GM12878 (cell line): ENCODE results near the gene CHST2. TPM values are rescaled to one million over a fixed set of nuclear protein-coding genes. Genes with fewer than 3 reads are reported as not detected.

Experiments used
- ASH2L ChIP-seq: fragments of 300-600, 200-600 bp; sonication (generic); IDR thresholded peaks from 2 replicates; pipeline ENCODE4 v1.6.1; 2017; ENCODE audit warnings: low read depth, mild to moderate bottlenecking, borderline replicate concordance
- BCL11A ChIP-seq: IDR thresholded peaks from 2 replicates; pipeline ENCODE4 v1.6.1; 2011; ENCODE audit warnings: low read depth, low read length
- CHD1 ChIP-seq: IDR thresholded peaks from 2 replicates; pipeline ENCODE4 v1.6.1; 2012; ENCODE audit warnings: low read depth, low read length, improper control_type of control experiment
- E2F4 ChIP-seq: IDR thresholded peaks from 2 replicates; pipeline ENCODE4 v1.6.1; 2012; ENCODE audit warnings: low read depth, low read length, improper control_type of control experiment
- EED ChIP-seq: sonication (generic); IDR thresholded peaks from 2 replicates; pipeline ENCODE4 v1.6.1; 2016; ENCODE audit warnings: antibody characterized with exemption, low read depth
- ETV6 ChIP-seq, 2 experiments: fragments of 450-650 bp in 1 of 2; IDR thresholded peaks in 1 of 2; conservative IDR thresholded peaks in 1 of 2; 2 replicates each; pipeline ENCODE4 v1.6.1; 2014; ENCODE audit warnings: antibody characterized with exemption in 1 of 2, borderline replicate concordance in 1 of 2, low read depth in 1 of 2, mild to moderate bottlenecking in 1 of 2, moderate library complexity in 1 of 2
- HCFC1 ChIP-seq: fragments of 150-350 bp; IDR thresholded peaks from 2 replicates; pipeline ENCODE4 v1.6.1; 2014; ENCODE audit warnings: low read length
- IKZF2 ChIP-seq, 2 experiments: fragments of 450-650 bp; IDR thresholded peaks; 2 replicates each; pipeline ENCODE4 v1.6.1; 2017; ENCODE audit warnings: mild to moderate bottlenecking in 2 of 2, moderate library complexity in 2 of 2
- IRF4 ChIP-seq: IDR thresholded peaks from 2 replicates; pipeline ENCODE4 v1.6.1; 2011; ENCODE audit warnings: low read depth, low read length
- JUNB ChIP-seq: IDR thresholded peaks from 2 replicates; pipeline ENCODE4 v1.6.1; 2016; ENCODE audit warnings: antibody characterized with exemption, mild to moderate bottlenecking
- KAT2A ChIP-seq: conservative IDR thresholded peaks from 2 replicates; pipeline ENCODE4 v1.6.1; 2011; ENCODE audit warnings: low read depth, low read length; ENCODE audit not compliant: control insufficient read depth
- MTA3 ChIP-seq: IDR thresholded peaks from 2 replicates; pipeline ENCODE4 v1.6.1; 2012; ENCODE audit warnings: low read length, inconsistent platforms, borderline replicate concordance
- MXI1 ChIP-seq: fragments of 150-350 bp; IDR thresholded peaks from 2 replicates; pipeline ENCODE4 v1.6.1; 2011; ENCODE audit warnings: low read depth, mild to moderate bottlenecking, inconsistent platforms, low read length, improper control_type of control experiment
- NFYA ChIP-seq: IDR thresholded peaks from 2 replicates; pipeline ENCODE4 v1.6.1; 2011; ENCODE audit warnings: low read depth, mild to moderate bottlenecking, low read length, improper control_type of control experiment, borderline replicate concordance
- PAX5 ChIP-seq: IDR thresholded peaks from 2 replicates; pipeline ENCODE4 v1.6.1; 2011; ENCODE audit warnings: low read depth, low read length, borderline replicate concordance
- PKNOX1 ChIP-seq: fragments of 450-650 bp; IDR thresholded peaks from 2 replicates; pipeline ENCODE4 v1.6.1; 2016; ENCODE audit warnings: mild to moderate bottlenecking
- RAD21 ChIP-seq: IDR thresholded peaks from 2 replicates; pipeline ENCODE4 v1.6.1; 2011; ENCODE audit warnings: mild to moderate bottlenecking, low read depth, low read length, moderate library complexity; ENCODE audit not compliant: insufficient read depth
- RELB ChIP-seq: fragments of 450-650 bp; IDR thresholded peaks from 2 replicates; pipeline ENCODE4 v1.6.1; 2017; ENCODE audit warnings: low read depth, mild to moderate bottlenecking, moderate library complexity
- REST ChIP-seq: IDR thresholded peaks from 2 replicates; pipeline ENCODE4 v1.6.1; 2012; ENCODE audit warnings: mild to moderate bottlenecking, low read depth, low read length
- SPI1 ChIP-seq: IDR thresholded peaks from 2 replicates; pipeline ENCODE4 v1.6.1; 2011; ENCODE audit warnings: low read depth, mild to moderate bottlenecking, low read length, moderate library complexity, borderline replicate concordance; ENCODE audit not compliant: insufficient read depth
- YY1 ChIP-seq: IDR thresholded peaks from 2 replicates; pipeline ENCODE4 v1.6.1; 2011; ENCODE audit warnings: low read depth, mild to moderate bottlenecking, low read length
- ZZZ3 ChIP-seq: IDR thresholded peaks from 2 replicates; pipeline ENCODE4 v1.6.1; 2011; ENCODE audit warnings: low read depth; ENCODE audit not compliant: control insufficient read depth, insufficient read length
- polyA plus RNA-seq, 11 experiments: library from polyadenylated mRNA; depleted of rRNA in 4 of 11; unstranded in 6 of 11; stranded (reverse) in 5 of 11; fragments of >200 nt; fragmentation: Nextera tagmentation in 4 of 11; fragmentation: Illumina TruSeq in 1 of 11; extraction: Ambion mirVana in 4 of 11; extraction: Trizol in 1 of 11; gene quantifications; 1 replicate in 1 of 11; 2 replicates in 10 of 11; pipeline versions ENCODE4 v1.2.1 to v1.2.3, GENCODE V29; 2011 to 2016; ENCODE audit warnings: inconsistent platforms in 2 of 11, missing spikeins in 2 of 11, low read depth in 1 of 11
- total RNA-seq, 4 experiments: library from RNA; depleted of rRNA in 3 of 4; stranded (reverse); fragments of >200 nt in 3 of 4; fragmentation: Illumina TruSeq in 1 of 4; extraction: Trizol in 1 of 4; gene quantifications; 2 replicates each; pipeline versions ENCODE4 v1.2.1 to v1.2.3, GENCODE V29; 2013 to 2021

Gene CHST2
- total and polyA plus RNA-seq, 10 of the 15 experiments (the other 5 are each of a cell fraction or from before 2014, with no cell fraction given) = 1.6 to 37.2 (median 8.8) TPM

- TF ChIP-seq E2F4 (no peak), MTA3 (no peak), PKNOX1 (0 out of 2 replicates have a peak, but pooled peaks have one; percentile 11), MXI1 (no peak), IKZF2 (IDR thresholded peaks at IDR 0.05) (0 out of 4 replicates have a peak, but pooled peaks have one; percentile 21 to 24), HCFC1 (no peak), YY1 (peak; percentile 51; the same call in 1 of the 2 replicates), RELB (no peak), PAX5 (peak; percentile 56; the same call in 1 of the 2 replicates), IRF4 (0 out of 2 replicates have a peak, but pooled peaks have one; percentile 31), KAT2A (no peak), JUNB (peak; percentile 9; the same call in 1 of the 2 replicates), EED (peak; percentile 37; the same call in 1 of the 2 replicates), ZZZ3 (no peak), BCL11A (0 out of 2 replicates have a peak, but pooled peaks have one; percentile 30), REST (no peak), ASH2L (no peak), NFYA (no peak), CHD1 (no peak), SPI1 (peak; percentile 77; the same call in 1 of the 2 replicates), ETV6 (conservative IDR thresholded peaks at IDR 0.05 in 1 of 2, IDR thresholded peaks at IDR 0.05 in 1 of 2; ENCODE audit: borderline replicate concordance in 1 of 2, low read depth in 1 of 2) (peak in 1 of 2 experiments; percentile 83; a peak in 2 of 4 replicates), RAD21 (peak; percentile 35; the same call in 1 of the 2 replicates)
Measured at GRCh38 chr3:143084856-143085731, 34.5 kb upstream of the CHST2 start (continued).
